HTR-8/SVneo (cell line): ENCODE results near the gene HSPB9.

Source experiments
- DNase-seq: peaks from one replicate; pipeline ENCODE4 v3.0.0; 2011; ENCODE audit warnings: low spot score, mixed read lengths; ENCODE audit not compliant: insufficient read length
- FAIRE-seq: peaks from 2 replicates; lab custom pipeline; 2011; peaks lifted over from hg19 to GRCh38; lab: Jason Lieb, UNC

Gene HSPB9

DNA sequence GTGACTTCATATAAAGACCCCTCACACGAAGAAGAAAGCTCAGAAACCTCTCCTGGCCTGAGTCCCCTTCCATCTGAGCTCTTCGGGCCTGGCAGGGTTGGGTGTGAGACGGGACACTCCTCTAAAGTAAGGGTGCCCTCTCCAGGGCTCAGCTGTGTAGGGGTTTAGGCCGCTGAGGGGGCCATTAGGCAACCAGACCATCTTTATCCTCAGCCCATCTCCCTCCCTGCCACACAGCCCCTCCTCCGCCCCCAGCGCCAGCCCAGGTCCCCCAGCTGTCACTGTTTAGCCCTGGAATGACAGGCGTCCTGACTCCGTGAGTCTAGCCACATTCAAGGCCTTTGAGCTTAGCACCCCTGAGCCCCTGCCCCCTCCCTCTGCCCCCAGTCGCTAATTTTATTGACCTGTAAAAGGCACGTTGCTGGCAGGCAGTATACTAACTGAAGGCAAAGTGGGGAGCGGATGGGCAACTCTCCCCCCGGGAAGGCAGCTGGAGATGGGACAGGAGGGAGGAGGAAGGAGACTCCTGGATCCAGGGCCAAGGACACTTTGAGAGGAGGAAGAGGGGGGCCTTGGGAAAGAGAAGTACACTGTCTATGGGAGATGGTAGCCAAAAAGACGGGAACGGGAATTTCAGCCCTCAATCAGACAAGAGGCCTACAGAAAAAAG lies 23.7 kb upstream of the HSPB9 start:
- FAIRE-seq (no peak), DNase-seq (no peak)

GRCh38 chr17:42101513-42102292 lies 20.9 kb upstream of the HSPB9 start:
- DNase-seq, result peak; percentile 80
- FAIRE-seq, result peak; percentile 85

DNA sequence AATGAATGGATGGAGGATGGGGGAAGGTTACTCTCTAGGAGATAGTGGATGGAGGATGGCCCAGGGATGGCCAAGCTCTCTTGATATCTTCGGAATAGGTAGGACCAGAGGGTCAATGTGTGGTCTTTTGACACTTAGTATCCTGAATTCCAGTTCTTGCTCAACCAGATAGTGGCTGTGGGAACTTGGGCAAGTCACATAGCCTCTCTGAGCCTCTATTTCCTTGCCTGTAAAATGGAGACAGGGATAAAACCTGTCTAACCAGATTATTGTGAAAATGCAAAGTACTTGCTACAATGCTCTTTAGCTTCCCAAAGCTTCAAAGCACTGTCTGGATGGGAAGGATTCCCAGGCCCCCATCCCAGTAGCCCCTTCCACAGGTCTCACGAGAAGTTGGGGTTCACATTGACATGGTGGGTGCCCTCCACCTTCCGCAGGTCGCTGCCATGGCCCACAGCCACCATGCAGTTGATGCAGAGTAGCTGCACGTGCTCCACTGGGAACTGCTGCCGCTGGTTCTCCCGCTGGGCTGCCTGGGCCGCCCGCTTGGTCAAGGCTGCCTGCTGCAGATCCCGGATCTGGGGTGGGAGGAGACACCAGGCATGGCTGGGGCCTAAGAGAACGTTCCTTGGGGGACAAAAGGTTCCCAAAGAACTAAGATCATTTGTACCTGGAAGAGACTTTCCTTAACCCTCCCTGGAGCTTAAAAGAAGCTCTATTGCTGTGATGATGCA lies 19.2 kb upstream of the HSPB9 start:
- DNase-seq (no peak), FAIRE-seq (no peak)

GRCh38 chr17:42104264-42104663 lies 18.3 kb upstream of the HSPB9 start:
- no peak for FAIRE-seq
- no peak for DNase-seq

DNA sequence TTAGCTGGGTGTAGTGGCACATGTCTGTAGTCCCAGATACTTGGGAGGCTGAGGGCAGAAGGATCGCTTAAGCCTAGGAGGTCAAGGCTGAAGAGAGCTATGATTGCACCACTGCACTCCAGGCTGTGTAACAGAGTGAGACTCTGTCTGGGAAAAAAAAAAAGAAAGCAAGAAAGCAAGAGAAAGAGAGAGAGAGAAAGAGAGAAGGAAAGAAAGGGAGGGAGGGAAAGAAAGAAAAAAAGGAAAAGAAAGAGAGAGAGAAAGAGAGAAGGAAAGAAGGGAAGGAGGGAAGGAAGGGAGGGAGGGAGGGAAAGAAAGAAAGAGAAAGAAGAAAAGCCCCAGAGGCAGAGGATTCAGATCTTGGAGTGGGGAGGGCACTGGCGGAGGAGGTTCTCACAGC lies 16.6 kb upstream of the HSPB9 start:
- FAIRE-seq, result no peak
- DNase-seq, result no peak

GRCh38 chr17:42107124-42107523 lies 15.5 kb upstream of the HSPB9 start:
- DNase-seq, result no peak

GRCh38 chr17:42107597-42108576 lies 14.7 kb upstream of the HSPB9 start:
- FAIRE-seq (peak; percentile 91), DNase-seq (peak; percentile 94)

More at GRCh38 chr17:42107124-42107523, 15.5 kb upstream of the HSPB9 start:
- FAIRE-seq, result no peak

- no peak for DNase-seq
- no peak for FAIRE-seq
These were observed 13.5 kb upstream of the HSPB9 start for GRCh38 chr17:42109086-42109485.

GRCh38 chr17:42110301-42111264 lies 12.0 kb upstream of the HSPB9 start:
- peak; percentile 64 for FAIRE-seq

DNA sequence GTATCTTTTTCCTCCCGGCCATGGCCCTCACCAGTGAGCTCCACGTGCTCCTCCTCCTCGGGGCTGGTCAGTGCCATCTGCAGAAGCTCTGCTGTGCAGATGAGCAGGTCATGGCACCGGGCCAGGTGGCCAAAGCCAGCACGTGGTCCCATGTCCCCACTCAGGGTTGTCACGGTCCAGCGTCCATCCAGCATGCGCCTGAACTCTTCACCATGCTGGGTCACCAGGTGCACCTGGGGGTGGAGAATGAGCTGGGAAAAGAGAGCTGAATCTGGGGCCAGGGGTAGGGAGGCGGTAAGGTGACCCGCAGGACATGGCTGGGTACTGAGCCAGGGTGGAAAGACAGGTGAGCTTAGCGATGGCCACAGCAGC lies 11.4 kb upstream of the HSPB9 start:
- FAIRE-seq, result peak; percentile 4
- DNase-seq, result no peak

More at GRCh38 chr17:42110301-42111264, 12.0 kb upstream of the HSPB9 start:
- no peak for DNase-seq

DNA sequence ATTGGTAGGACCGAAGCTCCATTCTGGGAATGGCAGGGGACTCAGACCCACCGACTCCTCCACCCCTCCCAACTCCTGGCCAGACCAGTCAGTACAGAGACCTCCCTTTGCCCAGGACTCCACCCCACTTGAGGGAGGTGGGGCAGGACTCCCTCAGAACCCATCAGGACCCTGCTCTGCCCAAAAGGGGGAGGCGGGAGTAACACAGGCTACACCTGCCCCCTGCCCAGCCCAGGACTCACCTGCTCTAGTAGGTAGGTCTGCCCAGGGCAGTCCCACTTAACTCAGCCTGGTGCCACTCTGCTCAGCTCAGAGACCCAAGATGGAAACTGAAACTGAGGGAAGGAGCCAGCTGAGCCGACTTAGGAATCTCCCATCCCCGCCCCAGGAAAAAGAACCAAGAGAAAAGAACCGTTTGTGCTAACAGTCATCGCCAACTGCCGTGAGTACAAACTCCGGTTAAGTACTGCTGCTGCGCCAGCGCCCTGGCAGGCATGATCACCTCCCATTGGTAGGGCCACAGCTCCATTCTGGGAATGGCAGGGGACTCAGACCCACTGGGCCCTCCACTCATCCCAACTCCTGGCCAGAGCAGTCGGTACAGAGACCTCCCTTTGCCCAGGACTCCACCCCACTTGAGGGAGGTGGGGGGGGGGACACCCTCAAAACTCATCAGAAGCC lies 10.6 kb upstream of the HSPB9 start:
- FAIRE-seq (no peak), DNase-seq (no peak)

- DNase-seq (peak; percentile 41), FAIRE-seq (no peak)
These were observed 9.9 kb upstream of the HSPB9 start, which contains the start of gene DHX58 for GRCh38 chr17:42112552-42113176. Gene DHX58 (minus strand): TSS chr17:42112714. CDS start chr17:42111892, 822 bp downstream.

- DNase-seq (no peak), FAIRE-seq (no peak)
These were observed 9.1 kb upstream of the HSPB9 start for GRCh38 chr17:42113293-42114069.

DNA sequence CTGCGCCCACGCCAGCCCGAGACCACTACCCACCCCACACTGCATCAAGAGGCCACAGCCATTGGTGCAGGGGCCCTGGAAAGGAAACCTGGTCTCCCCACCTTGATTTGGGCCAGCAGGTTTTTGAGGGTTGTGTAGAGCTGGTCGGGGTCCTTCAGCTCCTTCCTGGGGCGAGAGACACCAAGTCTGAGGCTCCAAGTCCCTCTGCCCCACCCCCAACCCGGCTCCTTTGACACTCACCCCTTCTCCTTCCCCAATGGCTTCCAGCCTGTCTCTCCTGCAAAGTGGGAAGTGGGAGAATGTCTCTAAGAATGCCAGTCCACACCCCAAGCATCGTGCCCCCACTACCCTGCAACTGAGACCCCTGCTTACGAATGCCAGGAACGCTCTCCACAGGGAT lies 8.5 kb upstream of the HSPB9 start:
- no peak for DNase-seq
- no peak for FAIRE-seq

DNA sequence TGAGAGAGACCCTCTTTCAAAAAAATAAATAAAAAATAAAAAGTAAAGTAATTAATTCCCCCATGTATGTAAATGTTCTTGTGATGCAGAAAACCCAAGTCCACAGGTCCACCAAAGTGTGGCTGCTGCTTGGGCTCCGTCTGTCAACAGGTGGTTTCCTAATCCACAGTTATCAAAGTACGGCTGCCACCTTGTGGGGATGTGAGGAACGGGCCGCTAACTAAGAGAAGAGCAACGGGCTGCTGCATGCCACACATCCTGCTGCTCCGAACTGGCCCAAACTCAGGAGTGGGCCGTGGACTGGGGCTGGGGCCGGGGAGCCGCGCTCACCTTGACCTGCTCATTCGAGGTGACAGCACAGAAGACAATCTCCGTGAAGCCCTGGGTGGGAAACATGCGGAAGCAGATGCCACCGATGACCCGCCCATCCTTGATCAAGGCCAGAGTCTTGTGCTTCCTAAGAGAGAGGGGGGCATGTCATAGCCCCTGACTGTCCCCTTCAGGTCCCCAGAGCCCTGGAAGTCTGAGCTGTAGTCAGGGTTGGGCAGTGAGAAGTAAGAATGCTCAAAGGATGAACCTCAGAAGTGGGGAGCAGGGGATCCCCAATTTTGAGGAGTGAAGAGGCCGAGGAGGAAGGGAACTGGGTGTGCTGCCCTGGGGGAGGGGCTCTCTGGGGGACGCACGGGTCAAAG lies 5.8 kb upstream of the HSPB9 start:
- peak; percentile 90 for FAIRE-seq
- DNase-seq, result peak; percentile 88

GRCh38 chr17:42117397-42118125 lies 5.0 kb upstream of the HSPB9 start:
- FAIRE-seq (no peak), DNase-seq (no peak)
